ENCODE data around the gene MRTFA. TPM values are rescaled to one million over a fixed set of nuclear protein-coding genes. Genes with fewer than 3 reads are reported as not detected.
A peak's percentile ranks its signal among the peaks of the same experiment; 100 is the strongest.

Gene MRTFA
- total RNA-seq, 6 donors from 2014 or later = 47.9 to 178 (median 61.3) TPM

DNA sequence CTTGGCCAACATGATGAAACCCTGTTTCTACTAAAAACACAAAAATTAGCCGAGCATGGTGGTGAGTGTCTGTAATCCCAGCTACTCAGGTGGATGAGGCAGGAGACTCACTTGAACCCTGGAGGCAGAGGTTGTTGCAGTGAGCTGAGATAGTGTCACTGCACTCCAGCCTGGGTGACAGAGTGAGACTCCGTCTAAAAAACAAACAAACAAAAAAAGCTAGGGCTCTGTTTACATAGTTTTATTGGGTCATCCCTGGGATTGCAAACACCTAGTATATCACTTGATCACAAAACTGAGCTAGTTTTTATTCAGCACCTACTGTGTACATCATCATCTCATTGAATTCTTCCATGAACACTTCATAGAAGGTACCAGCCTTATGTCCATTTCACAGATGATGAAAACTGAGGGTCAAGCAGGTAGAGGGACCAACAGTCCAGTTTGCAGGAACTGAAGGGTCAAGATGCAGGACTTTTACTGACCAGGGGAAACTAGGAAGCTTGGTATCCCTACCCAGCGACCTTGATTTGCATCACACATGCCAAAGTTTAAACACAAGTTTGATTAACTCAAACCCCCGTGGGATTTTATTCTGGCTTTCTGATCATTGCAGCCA, 9.2 kb upstream of the MRTFA start:
- no peak for TF ChIP-seq EP300 (IDR thresholded peaks at IDR 0.05)
- no peak for TF ChIP-seq POLR2AphosphoS5 (IDR thresholded peaks at IDR 0.05)
- TF ChIP-seq, protein P1, sequence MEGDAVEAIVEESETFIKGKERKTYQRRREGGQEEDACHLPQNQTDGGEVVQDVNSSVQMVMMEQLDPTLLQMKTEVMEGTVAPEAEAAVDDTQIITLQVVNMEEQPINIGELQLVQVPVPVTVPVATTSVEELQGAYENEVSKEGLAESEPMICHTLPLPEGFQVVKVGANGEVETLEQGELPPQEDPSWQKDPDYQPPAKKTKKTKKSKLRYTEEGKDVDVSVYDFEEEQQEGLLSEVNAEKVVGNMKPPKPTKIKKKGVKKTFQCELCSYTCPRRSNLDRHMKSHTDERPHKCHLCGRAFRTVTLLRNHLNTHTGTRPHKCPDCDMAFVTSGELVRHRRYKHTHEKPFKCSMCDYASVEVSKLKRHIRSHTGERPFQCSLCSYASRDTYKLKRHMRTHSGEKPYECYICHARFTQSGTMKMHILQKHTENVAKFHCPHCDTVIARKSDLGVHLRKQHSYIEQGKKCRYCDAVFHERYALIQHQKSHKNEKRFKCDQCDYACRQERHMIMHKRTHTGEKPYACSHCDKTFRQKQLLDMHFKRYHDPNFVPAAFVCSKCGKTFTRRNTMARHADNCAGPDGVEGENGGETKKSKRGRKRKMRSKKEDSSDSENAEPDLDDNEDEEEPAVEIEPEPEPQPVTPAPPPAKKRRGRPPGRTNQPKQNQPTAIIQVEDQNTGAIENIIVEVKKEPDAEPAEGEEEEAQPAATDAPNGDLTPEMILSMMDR (IDR thresholded peaks at IDR 0.05) = no peak
- TF ChIP-seq POLR2A (IDR thresholded peaks at IDR 0.05) = no peak
- Histone ChIP-seq H3K4me1 (peaks cover 3 to 11% (median 6%) of the 10 kb centered on the region in 4 donors), H3K36me3 (no peaks in the 10 kb centered on the region), H3K27me3 (no peaks in the 10 kb centered on the region), H3K27ac (no peak overlapping the region), H3K4me3 (peak overlapping the region in 1 of 4 donors; percentile 29), H3K9me3 (no peaks in the 10 kb centered on the region)
- ATAC-seq (ENCODE audit: low FRiP score in 2 of 2) (no peak), DNase-seq (no peak)
- 49% methylated on average over 4 of the region's 4 CpGs for WGBS, 2 donors

DNA sequence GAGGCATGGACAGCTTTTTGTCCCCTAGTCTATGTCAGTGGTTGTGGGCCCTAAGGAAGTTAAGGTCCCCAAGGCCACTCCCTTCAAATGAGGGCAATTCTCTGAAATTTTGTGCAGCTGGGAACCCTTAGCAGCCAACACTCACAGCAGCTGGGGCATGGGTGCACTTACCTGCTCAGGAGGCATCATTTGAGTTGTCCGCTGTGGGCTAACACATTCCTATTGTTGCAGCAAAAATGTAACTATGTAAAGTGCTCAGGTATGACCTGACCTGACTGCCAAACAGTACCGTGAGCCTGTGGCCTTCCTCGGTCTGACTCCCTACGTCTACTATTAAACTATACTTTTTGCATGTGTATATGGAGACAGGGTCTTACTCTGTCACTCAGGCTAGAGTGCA, 5.8 kb upstream of the MRTFA start:
- 90 to 93% methylated on average over 4 of the region's 4 CpGs for WGBS, 2 donors
- ATAC-seq (ENCODE audit: low FRiP score in 2 of 2) = no peak
- no peaks in the 10 kb centered on the region for H3K36me3 ChIP-seq
- no peak overlapping the region for H3K4me3 ChIP-seq
- H3K27me3 ChIP-seq = no peaks in the 10 kb centered on the region
- DNase-seq = no peak
- no peak for TF ChIP-seq EP300 (IDR thresholded peaks at IDR 0.05)
- TF ChIP-seq POLR2AphosphoS5 (IDR thresholded peaks at IDR 0.05) = no peak
- TF ChIP-seq POLR2A (IDR thresholded peaks at IDR 0.05) = no peak
- TF ChIP-seq, protein P1 (IDR thresholded peaks at IDR 0.05) = no peak
- H3K27ac ChIP-seq = no peak overlapping the region
- no peaks in the 10 kb centered on the region for H3K9me3 ChIP-seq
- peaks cover 3 to 21% (median 14%) of the 10 kb centered on the region in 4 donors for H3K4me1 ChIP-seq

DNA sequence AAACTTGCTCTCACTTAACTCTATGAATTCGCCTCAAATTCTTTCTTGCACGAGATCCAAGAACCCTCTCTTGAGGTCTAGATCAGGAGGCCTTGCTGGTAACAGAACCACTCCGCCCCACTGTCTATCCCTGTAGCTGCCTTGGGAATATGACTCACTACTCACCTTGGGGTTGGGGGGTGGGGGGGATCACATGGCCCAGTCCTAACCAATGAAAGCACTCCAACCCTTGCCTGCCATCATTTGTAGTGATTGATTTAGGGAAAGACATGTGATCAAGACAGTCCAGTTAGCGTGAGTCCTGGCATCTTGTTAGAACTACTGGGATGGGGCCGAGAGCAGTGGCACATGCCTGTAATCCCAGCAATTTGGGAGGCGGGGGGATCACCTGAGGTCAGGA, 4.8 kb upstream of the MRTFA start:
- peaks cover 3 to 17% (median 13%) of the 10 kb centered on the region in 4 donors for H3K4me1 ChIP-seq
- H3K27me3 ChIP-seq = no peaks in the 10 kb centered on the region
- no peak for ATAC-seq (ENCODE audit: low FRiP score in 2 of 2)
- TF ChIP-seq, protein P1 (IDR thresholded peaks at IDR 0.05) = no peak
- TF ChIP-seq EP300 (IDR thresholded peaks at IDR 0.05) = no peak
- no peaks in the 10 kb centered on the region for H3K36me3 ChIP-seq
- H3K4me3 ChIP-seq = no peak overlapping the region
- WGBS, 2 donors = 91 to 100% methylated on average over 6 of the region's 6 CpGs
- H3K27ac ChIP-seq = no peak overlapping the region
- H3K9me3 ChIP-seq = no peaks in the 10 kb centered on the region
- DNase-seq = no peak

DNA sequence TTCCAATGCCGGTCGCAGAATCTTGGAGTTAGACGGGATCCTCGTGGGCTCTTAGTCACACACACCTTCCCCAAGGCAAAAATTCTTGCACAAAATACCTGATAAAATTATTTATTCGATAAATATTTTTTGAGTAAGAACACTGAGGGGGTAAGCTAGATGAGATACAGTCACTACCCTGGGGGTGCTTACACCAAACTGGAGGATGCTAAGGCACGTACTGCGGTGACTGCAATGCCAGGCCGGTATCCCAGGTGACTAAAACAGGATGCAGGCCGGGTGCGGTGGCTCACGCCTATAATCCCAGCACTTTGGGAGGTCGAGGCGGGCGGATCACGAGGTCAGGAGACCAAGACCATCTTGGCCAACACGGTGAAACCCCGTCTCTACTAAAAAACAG, 1.7 kb upstream of the MRTFA start:
- H3K4me3 ChIP-seq = peak overlapping the region in 1 of 4 donors; percentile 92
- 95 to 96% methylated on average over 17 of the region's 17 CpGs for WGBS, 2 donors
- ATAC-seq (ENCODE audit: low FRiP score in 2 of 2) = no peak

More for the DNA sequence above, 1.7 kb upstream of the MRTFA start:
- DNase-seq = no peak
- H3K4me1 ChIP-seq = peaks cover 19 to 29% (median 25%) of the 10 kb centered on the region in 4 donors
- H3K27ac ChIP-seq = peak overlapping the region in 1 of 4 donors; percentile 94
- H3K36me3 ChIP-seq = no peaks in the 10 kb centered on the region
- TF ChIP-seq POLR2AphosphoS5 (IDR thresholded peaks at IDR 0.05) = no peak
- TF ChIP-seq, protein P1 (IDR thresholded peaks at IDR 0.05) = no peak
- TF ChIP-seq EP300 (IDR thresholded peaks at IDR 0.05) = no peak
- no peak for TF ChIP-seq POLR2A (IDR thresholded peaks at IDR 0.05)
- H3K9me3 ChIP-seq = no peaks in the 10 kb centered on the region
- H3K27me3 ChIP-seq = no peaks in the 10 kb centered on the region
